HG03175 (cell line): ENCODE measurements around the gene SOHLH2.

Experiments used
- ATAC-seq: cut with Tn5 transposase; IDR thresholded peaks from one replicate; pipeline ENCODE4 v1.9.1; 2021; ENCODE audit warnings: mild to moderate bottlenecking, moderate library complexity; ENCODE audit not compliant: unreplicated experiment

The SOHLH2 gene

DNA sequence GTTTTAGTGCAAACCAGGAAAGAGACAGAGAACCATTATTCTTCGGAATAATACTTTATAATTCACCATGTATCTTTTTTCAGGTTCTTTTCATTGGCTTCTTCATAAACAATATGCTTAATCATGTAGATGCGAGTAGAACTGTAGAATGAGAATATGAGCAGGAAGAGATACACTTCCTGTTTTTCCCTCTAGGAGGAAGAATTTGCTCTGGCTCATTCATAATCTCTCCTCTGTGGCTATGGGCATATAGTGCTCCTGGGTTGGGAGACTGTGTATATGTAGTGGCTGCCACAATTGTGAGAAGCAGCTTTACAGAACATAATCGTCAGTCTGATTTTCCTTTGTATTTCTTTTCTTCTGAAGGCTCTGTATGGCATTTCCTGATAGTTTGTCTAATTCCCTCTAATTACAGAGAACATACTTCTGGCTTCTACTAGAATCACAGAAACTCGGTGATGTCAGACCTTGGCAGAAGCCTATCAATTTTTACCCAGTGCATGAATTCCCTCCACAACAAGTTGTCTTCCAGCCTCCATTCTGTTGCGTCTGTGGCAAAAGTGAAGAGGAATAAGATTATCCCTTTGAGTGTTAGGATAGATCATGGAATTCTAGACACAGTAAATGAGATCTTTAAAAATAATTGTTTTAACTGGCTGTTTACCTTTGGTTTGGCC, 80.3 kb downstream of the SOHLH2 start:
- ATAC-seq = no peak

DNA sequence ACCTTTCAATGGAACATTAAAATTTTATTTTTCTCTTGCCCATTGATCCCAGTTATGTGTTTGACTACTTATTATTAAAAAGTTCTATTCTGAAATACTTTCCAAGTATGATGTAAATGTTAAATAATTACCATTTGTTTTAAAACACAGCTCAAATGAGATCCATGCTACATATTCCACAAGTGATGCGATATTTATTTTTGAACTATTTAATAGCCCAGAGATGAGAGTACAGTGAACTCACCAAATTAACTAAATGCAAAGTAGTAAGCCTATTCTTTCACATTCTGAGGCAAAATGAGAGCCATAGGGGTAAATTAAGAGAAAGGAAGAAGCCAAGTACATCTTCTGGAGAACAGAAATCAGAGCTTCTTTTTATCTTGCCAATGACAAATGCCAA, 82.0 kb downstream of the SOHLH2 start:
- no peak for ATAC-seq

DNA sequence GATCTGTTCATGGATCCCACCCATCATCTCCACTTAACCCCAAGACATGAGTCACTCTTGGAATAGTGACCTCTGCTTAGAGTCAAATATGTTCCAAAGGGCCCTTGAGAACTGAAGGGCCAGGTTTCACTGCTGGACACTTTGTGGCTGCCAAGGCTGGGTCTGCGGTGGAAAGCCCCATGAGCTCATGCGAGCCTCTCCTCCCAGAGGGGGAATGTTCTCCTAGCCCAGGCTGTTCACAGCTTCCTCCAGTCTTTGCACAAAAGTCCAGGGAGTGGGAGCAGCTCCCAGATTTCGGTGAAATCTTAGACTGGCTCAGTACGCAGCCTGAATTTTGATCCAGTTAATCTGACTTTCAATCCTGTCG, 82.4 kb downstream of the SOHLH2 start:
- no peak for ATAC-seq

DNA sequence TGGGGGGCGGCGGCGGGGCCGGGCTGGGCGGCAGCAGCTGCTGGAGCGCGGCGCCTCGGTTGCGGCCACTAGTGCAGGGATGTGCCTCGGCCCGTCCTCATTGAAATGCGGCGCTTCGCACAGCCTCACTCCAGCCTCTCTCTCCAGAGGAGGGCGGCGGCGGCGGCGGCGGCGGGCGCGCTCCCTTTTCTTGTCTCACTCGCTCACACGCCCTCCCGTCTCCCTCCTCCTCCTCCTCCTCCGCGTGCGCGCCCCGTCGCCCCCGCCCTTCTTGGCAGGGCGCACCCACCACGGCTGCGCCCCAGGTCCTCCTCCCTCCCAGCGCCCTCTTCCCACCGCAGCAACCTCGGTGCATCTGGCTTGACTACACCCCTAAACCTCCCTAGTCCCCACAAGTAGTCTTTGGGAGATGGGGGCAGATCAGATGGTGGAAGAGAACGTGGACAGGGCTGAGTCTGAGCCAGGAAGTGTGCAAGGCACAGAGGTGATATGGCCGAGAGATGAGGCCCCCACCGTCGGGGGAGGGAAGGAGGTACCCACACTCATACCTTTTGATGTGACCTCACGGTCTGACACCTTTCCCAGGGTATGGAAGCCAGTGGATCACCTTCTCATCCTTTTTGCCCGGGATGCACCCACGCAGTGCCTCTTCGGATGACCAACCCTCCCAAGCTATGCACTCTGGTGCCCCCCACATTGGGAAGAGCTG, 83.0 kb downstream of the SOHLH2 start, which contains the start of gene DCLK1:
Gene DCLK1, minus strand, starts transcription at position 161 of the 709 bp plus-strand sequence.
- no peak for ATAC-seq

DNA sequence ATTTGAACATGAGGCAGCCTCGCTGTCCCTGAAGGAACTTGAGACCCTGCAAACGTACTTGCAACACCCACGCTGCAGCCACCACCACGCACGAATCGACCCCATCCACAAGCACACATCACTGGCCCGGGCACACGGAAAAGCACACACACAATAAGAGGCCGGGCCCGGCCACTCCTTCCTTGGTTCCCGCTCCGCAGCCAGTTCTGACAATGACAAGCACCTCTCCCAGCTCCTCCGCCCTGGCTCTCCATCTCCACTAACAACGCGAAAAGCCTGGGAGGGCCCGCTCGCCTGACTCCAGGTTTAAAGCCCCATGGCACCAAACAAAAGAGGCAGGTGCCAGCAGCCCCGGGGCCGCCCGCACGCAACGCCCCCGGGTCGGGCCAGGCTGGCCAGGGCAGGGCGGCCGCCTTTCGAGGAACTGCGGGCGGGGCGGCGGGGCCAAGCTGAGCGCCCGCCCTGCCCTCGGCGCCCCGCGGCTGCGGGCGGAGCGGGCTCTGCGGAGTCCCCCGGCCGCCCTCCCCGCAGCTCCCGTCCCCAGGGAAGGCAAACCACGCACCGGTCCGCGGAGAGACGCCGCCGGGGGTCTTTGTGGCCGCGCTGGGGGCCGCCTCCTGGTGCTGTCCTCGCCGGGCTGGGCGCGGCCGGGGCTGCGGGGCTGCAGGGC, 83.7 kb downstream of the SOHLH2 start:
- ATAC-seq = no peak

DNA sequence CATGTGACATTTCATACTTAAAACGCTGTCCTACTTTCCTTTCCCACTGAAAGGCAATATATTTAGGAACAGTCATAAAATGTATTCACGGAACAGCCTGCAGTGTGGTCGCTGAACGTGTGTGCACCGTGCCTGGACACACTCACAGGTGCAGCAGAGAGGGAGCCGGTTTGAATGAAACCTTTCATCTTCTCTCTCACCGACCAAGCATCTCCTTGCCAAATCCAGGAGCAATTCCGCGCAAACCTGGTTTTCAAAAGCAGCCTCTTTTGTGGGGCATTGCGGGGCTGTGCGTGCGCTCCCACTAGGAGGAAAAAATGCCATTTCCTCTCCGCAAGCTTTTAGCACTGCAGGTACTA, 84.2 kb downstream of the SOHLH2 start:
- ATAC-seq = no peak

DNA sequence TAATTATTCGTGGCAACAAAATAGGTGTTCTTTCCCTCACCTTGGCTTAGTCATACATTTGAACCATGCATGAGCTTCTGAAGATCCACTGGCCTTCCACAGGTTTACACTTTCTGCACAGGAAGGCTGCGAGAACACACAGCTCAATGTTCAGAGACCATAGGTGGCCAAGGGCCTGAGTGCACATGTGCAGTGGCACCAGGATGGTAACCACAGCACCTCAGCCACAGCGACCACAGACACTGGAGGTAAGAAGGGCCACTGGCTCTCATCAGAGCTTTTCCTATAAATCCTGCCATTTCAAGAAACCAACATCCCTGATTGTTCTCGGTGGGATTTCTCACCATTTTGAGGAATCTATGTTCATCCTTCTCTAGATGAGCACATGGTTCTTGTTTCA, 84.8 kb downstream of the SOHLH2 start:
- ATAC-seq = no peak

DNA sequence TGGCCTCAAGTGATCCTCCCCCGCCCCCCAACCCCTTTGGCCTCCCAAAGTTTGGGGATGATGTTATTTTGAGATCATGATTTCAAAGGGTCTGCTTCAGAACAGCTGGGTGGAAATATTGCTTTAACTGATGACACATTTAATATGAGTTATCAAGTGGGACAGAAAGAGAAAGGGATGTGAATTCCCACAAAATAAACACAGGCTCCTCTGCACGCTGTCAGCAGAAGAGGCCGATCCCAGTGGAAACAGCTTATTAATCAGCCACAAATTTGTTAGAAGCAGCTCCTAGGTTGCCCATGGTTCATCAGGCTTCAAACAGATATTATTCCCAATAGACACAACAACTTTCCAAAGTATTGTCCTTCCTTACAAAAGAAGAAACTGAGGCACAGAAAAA, 87.9 kb downstream of the SOHLH2 start:
- no peak for ATAC-seq

DNA sequence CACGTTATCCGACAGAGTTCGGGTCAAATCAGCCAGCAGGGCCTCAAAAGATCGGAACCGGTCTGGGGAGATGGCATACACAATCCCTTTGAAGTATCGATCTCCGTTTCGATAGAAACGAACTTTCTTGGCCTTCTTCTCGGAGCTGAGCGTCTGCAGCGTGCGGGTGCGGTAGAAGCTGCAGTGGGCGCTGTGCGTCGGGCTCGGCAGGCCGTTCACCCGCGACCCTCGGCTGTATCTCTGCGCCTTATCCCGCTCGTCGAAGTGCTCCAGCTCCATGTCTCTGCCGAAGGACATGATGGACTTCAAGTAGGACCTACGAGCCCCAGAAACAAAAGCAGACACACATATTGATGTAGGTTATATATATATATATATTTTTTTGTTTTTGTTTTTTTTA, 88.5 kb downstream of the SOHLH2 start:
- no peak for ATAC-seq

DNA sequence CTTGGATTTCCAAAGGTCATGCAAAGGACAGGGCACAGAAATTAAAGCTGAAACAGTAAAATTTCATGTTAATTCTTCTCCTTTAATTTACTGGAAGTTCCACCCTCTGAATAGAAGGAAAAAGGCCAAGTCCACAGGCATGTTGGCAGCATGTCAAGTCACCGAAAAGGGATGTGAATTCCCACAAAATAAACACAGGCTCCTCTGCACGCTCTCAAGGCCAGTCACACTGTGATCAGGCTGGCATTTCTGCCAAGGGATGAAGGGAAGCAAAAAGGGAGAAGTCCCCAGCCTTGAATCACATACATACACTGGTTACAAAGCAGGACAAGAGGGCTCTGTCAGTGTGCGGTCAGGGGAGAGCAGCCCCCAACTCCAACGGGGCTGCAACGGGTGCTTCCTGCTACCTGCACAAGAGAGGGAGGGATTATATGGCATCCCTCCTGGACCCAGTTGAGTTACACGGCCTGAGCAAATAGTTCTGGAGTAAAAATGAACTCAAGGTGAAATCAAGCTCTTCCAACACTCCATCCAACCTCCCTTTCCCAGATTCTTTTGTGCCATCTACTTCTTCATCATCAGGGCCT, 90.0 kb downstream of the SOHLH2 start:
- ATAC-seq = no peak
